Ishikawa (cell line): ENCODE measurements around the gene PRRT3.

Experiments
- CEBPB ChIP-seq: IDR thresholded peaks from 2 replicates; pipeline ENCODE4 v1.6.1; 2012
- EP300 ChIP-seq: IDR thresholded peaks from 2 replicates; pipeline ENCODE4 v1.6.1; 2012; ENCODE audit warnings: borderline replicate concordance
- RAD21 ChIP-seq: IDR thresholded peaks from 2 replicates; pipeline ENCODE4 v1.6.1; 2012; ENCODE audit warnings: low read depth
- TAF1 ChIP-seq: IDR thresholded peaks from 2 replicates; pipeline ENCODE4 v1.6.1; 2012; ENCODE audit warnings: low read depth, mild to moderate bottlenecking
- TF ChIP-seq, protein P1 (sequence below): IDR thresholded peaks from 2 replicates; pipeline ENCODE4 v1.6.1; 2012
- TF ChIP-seq, protein P2 (sequence below): IDR thresholded peaks from 2 replicates; pipeline ENCODE4 v1.6.1; 2012; ENCODE audit warnings: low read depth, mild to moderate bottlenecking

DNA sequence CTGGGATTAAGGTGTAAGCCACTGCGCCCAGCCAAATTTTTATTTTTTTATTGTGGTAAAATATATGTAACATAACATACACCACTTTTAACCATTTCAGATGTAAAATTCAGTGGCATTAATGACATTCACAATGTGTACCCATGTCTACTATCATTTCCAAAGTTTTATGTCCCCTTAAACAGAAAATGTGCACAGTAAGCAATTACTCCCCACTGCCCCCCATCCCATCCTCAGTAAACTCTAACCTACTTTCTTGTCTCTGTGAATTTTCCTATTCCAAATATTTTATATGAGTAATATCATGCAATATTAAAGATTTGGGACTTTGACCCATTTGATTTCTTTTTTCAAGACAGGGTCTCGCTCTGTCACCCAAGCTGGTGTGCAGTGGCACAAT is 14.6 kb upstream of the PRRT3 start:
- TF ChIP-seq CEBPB (no peak), RAD21 (no peak), TAF1 (no peak), EP300 (no peak)
- TF ChIP-seq, protein P1, sequence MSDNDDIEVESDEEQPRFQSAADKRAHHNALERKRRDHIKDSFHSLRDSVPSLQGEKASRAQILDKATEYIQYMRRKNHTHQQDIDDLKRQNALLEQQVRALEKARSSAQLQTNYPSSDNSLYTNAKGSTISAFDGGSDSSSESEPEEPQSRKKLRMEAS, result no peak
- TF ChIP-seq, protein P2, sequence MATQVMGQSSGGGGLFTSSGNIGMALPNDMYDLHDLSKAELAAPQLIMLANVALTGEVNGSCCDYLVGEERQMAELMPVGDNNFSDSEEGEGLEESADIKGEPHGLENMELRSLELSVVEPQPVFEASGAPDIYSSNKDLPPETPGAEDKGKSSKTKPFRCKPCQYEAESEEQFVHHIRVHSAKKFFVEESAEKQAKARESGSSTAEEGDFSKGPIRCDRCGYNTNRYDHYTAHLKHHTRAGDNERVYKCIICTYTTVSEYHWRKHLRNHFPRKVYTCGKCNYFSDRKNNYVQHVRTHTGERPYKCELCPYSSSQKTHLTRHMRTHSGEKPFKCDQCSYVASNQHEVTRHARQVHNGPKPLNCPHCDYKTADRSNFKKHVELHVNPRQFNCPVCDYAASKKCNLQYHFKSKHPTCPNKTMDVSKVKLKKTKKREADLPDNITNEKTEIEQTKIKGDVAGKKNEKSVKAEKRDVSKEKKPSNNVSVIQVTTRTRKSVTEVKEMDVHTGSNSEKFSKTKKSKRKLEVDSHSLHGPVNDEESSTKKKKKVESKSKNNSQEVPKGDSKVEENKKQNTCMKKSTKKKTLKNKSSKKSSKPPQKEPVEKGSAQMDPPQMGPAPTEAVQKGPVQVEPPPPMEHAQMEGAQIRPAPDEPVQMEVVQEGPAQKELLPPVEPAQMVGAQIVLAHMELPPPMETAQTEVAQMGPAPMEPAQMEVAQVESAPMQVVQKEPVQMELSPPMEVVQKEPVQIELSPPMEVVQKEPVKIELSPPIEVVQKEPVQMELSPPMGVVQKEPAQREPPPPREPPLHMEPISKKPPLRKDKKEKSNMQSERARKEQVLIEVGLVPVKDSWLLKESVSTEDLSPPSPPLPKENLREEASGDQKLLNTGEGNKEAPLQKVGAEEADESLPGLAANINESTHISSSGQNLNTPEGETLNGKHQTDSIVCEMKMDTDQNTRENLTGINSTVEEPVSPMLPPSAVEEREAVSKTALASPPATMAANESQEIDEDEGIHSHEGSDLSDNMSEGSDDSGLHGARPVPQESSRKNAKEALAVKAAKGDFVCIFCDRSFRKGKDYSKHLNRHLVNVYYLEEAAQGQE, result no peak
